NCI-H446 treated with DMSO at 0.1 percent for 48 hours (cell line): ENCODE measurements around the gene UNCX.
A peak's percentile ranks its signal among the peaks of the same experiment; 100 is the strongest.
"Not testable (repeated sequence)": the region's sequence is repeated elsewhere in the genome, so short reads cannot be mapped to it uniquely, and the experiment has no call there.

Source experiments
- DNase-seq: peaks from one replicate; lab custom pipeline; 2025; lab: John Stamatoyannopoulos, UW

UNCX gene

GRCh38 chr7:1232623-1233332, at the start of gene UNCX:
Gene UNCX, plus strand, starts transcription at chr7:1232872. Its CDS starts 146 bp downstream, at chr7:1233018.
- DNase-seq, result no peak

GRCh38 chr7:1187127-1187526, 45.5 kb upstream of the UNCX start:
- DNase-seq, result no peak

GRCh38 chr7:1188720-1189294, 43.9 kb upstream of the UNCX start:
- no peak for DNase-seq

- DNase-seq, result no peak
These were observed 42.5 kb upstream of the UNCX start for GRCh38 chr7:1189986-1190772.

GRCh38 chr7:1192171-1192676, 40.4 kb upstream of the UNCX start:
- DNase-seq, result no peak

GRCh38 chr7:1193593-1194424, 38.9 kb upstream of the UNCX start:
- DNase-seq, result no peak

GRCh38 chr7:1196441-1196840, 36.2 kb upstream of the UNCX start:
- not testable (repeated sequence) for DNase-seq

- no peak for DNase-seq
These were observed 35.7 kb upstream of the UNCX start for GRCh38 chr7:1196950-1197349.

- peak; percentile 78 for DNase-seq
These were observed 34.6 kb upstream of the UNCX start for GRCh38 chr7:1197997-1198625.

GRCh38 chr7:1200045-1200444, 32.6 kb upstream of the UNCX start:
- peak; percentile 79 for DNase-seq

GRCh38 chr7:1201916-1202315, 30.8 kb upstream of the UNCX start:
- no peak for DNase-seq

GRCh38 chr7:1202914-1203313, 29.8 kb upstream of the UNCX start:
- not testable (repeated sequence) for DNase-seq

GRCh38 chr7:1204460-1205140, 28.1 kb upstream of the UNCX start:
- no peak for DNase-seq

- not testable (repeated sequence) for DNase-seq
These were observed 26.9 kb upstream of the UNCX start for GRCh38 chr7:1205742-1206141.

- DNase-seq, result no peak
These were observed 23.6 kb upstream of the UNCX start for GRCh38 chr7:1209097-1209496.

- no peak for DNase-seq
These were observed 22.2 kb upstream of the UNCX start for GRCh38 chr7:1210321-1210978.

GRCh38 chr7:1210979-1211608, 21.6 kb upstream of the UNCX start:
- DNase-seq, result no peak

- no peak for DNase-seq
These were observed 21.1 kb upstream of the UNCX start for GRCh38 chr7:1211611-1212010.

GRCh38 chr7:1212025-1212424, 20.6 kb upstream of the UNCX start:
- DNase-seq, result not testable (repeated sequence)

- no peak for DNase-seq
These were observed 18.2 kb upstream of the UNCX start for GRCh38 chr7:1214516-1214915.
